ENCODE measurements around the gene EPB41L1.

Gene EPB41L1

GRCh38 chr20:36110994-36111393 is 43.5 kb upstream of the EPB41L1 start:
- ChIA-PET CTCF (interaction anchor here (0.8 to 2.4 kb wide), 7 partner anchors 15 to 157 kb away, joined by 3 to 13 read pairs (median 3); partner anchors contain the start of gene SCAND1), POLR2A (no interaction called here)
- no peak for DNase-seq (ENCODE audit: extremely low spot score)
- TF ChIP-seq, protein P1, sequence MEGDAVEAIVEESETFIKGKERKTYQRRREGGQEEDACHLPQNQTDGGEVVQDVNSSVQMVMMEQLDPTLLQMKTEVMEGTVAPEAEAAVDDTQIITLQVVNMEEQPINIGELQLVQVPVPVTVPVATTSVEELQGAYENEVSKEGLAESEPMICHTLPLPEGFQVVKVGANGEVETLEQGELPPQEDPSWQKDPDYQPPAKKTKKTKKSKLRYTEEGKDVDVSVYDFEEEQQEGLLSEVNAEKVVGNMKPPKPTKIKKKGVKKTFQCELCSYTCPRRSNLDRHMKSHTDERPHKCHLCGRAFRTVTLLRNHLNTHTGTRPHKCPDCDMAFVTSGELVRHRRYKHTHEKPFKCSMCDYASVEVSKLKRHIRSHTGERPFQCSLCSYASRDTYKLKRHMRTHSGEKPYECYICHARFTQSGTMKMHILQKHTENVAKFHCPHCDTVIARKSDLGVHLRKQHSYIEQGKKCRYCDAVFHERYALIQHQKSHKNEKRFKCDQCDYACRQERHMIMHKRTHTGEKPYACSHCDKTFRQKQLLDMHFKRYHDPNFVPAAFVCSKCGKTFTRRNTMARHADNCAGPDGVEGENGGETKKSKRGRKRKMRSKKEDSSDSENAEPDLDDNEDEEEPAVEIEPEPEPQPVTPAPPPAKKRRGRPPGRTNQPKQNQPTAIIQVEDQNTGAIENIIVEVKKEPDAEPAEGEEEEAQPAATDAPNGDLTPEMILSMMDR (IDR thresholded peaks at IDR 0.05; ENCODE audit: control extremely low read depth, extremely low read depth, low read depth, missing control alignments), result no peak

DNA sequence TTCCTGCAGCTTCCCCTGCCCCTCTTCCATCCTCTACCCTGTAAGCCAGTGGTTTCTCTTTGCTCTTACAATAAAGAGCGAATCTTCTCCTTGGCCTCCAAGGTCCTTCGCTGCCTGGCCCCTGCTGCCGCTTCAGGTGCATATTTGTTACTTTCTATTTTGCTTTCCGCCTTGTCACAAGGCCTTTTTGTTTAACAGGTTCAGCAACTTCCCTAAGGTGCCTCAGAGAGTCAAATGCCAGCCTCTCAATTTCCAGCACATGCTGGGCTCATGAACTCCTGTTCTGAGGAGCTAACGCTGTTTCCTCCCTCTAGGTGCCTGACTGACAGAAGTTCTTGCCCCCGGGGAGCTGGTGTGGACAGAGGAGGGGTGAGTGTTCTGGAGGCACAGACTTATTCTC is 42.4 kb upstream of the EPB41L1 start:
- no peak for DNase-seq (ENCODE audit: extremely low spot score)
- CTCF ChIA-PET, result interaction anchor here (1.0 to 2.2 kb wide), 4 partner anchors 16 to 119 kb away, joined by 3 to 11 read pairs (median 4); no protein-coding TSS in a partner anchor
- POLR2A ChIA-PET, result interaction anchor here (0.6 kb wide), 1 partner anchor 119 kb away, joined by 3 read pairs; no protein-coding TSS in a partner anchor
- TF ChIP-seq, protein P1 (IDR thresholded peaks at IDR 0.05; ENCODE audit: control extremely low read depth, extremely low read depth, low read depth, missing control alignments), result no peak

- TF ChIP-seq, protein P1 (IDR thresholded peaks at IDR 0.05; ENCODE audit: control extremely low read depth, extremely low read depth, low read depth, missing control alignments), result no peak
- ChIA-PET POLR2A (interaction anchor here (0.6 kb wide), 1 partner anchor 120 kb away, joined by 4 read pairs; no protein-coding TSS in a partner anchor), CTCF (interaction anchor here (1.0 to 2.2 kb wide), 5 partner anchors 25 to 120 kb away, joined by 3 to 11 read pairs (median 3); no protein-coding TSS in a partner anchor)
- DNase-seq (ENCODE audit: extremely low spot score), result no peak
Observed at GRCh38 chr20:36113036-36113435, 41.5 kb upstream of the EPB41L1 start.

DNA sequence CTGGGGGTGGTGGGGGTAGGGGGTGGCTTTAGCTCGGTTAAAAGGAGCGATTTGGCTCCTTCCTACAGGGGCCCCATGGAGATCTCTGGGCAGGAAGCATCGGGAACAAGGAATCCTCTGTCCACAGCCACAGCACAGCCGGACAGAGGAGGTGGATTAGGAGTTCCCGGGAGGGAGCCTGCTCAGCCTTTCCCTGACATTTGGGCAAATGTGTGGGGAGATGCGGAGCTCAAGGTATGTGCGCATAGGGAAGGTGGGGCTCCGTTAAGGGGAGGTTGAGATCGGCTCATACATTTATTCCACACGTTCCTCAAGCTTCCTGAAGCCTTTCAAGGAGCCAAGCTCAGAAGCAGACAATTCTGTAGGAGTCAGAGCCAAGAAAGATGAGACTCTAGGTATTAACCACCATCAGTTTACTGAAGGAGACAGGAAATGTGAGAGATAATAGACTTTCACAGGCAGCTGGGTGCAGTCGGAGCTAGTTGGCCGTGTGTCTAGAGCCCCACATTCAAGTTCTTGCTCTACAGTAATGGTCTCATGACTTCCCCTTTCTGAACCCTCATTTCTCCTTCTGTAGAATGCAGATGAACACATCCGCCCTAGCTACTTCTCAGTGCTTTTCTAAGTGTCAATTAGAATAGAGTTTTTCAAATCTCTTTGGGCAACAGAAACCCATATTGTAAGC is 40.8 kb upstream of the EPB41L1 start:
- TF ChIP-seq, protein P1 (IDR thresholded peaks at IDR 0.05; ENCODE audit: control extremely low read depth, extremely low read depth, low read depth, missing control alignments), result no peak
- ChIA-PET CTCF (interaction anchor here (0.8 to 2.2 kb wide), 7 partner anchors 24 to 146 kb away, joined by 3 to 11 read pairs (median 3); no protein-coding TSS in a partner anchor), POLR2A (no interaction called here)
- peak; percentile 59 for DNase-seq (ENCODE audit: extremely low spot score)

DNA sequence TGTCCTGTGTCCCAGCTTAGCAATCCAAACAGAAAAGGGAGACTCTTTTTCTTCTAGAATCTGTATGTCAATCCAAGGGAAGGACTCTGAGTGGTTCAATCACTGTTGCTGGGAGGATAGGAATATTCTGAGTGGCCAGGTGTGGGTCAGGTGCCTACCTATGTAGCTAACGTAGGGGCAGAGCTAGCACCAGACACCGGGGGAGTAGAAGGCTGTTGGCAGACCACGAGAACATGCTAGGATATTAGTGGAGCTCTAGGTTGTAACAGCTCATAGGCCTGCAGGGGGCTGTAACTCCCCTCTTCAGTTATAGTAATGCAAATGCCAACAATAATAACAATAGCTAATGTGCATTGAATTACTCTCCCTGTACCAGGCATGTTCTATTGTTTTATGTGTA is 39.8 kb upstream of the EPB41L1 start:
- DNase-seq (ENCODE audit: extremely low spot score), result no peak
- TF ChIP-seq, protein P1 (IDR thresholded peaks at IDR 0.05; ENCODE audit: control extremely low read depth, extremely low read depth, low read depth, missing control alignments), result no peak
- ChIA-PET POLR2A (interaction anchor here (0.6 kb wide), 1 partner anchor 24 kb away, joined by 3 read pairs; no protein-coding TSS in a partner anchor), CTCF (interaction anchor here (1.1 to 1.9 kb wide), 3 partner anchors 23 to 122 kb away, joined by 3 to 8 read pairs (median 3); no protein-coding TSS in a partner anchor)

- POLR2A ChIA-PET, result no interaction called here
- CTCF ChIA-PET, result interaction anchor here (0.8 to 1.5 kb wide), 7 partner anchors 16 to 121 kb away, joined by 3 to 6 read pairs (median 3); no protein-coding TSS in a partner anchor
Observed at GRCh38 chr20:36115925-36116324, 38.6 kb upstream of the EPB41L1 start.

More at GRCh38 chr20:36115925-36116324, 38.6 kb upstream of the EPB41L1 start:
- DNase-seq (ENCODE audit: extremely low spot score), result no peak
- TF ChIP-seq, protein P1 (IDR thresholded peaks at IDR 0.05; ENCODE audit: control extremely low read depth, extremely low read depth, low read depth, missing control alignments), result no peak

Data from GM10248 (cell line).